ENCODE results near the gene MXD4. TPM values are rescaled to one million over a fixed set of nuclear protein-coding genes. Genes with fewer than 3 reads are reported as not detected.

MXD4 gene
- total RNA-seq, 1 donor from 2014 or later = 74.9 TPM

DNA sequence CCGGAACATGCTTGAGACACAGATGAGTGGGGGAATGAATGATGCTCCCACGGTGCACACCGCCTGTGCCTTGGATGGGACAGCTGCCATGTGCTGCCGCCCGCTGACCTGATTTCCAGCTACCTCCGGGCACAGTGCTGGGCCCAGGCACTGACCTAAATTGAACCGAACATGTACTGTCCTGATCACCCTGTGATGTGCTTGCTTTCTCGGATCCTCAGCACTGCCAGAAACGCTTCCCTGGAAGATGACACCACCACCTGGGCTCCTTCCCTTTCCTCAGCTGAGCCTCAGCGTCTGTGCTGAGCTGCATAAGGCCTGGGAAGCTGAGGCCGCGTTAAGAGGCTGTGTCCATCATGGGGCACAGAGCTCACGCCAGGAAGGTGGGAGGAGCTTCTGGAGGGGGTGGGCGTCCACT lies 39.3 kb upstream of the MXD4 start:
- peak; percentile 64 for DNase-seq (ENCODE audit: extremely low spot score, unreplicated experiment)
- Mint-ChIP-seq H3K9me3 (ENCODE audit: unreplicated experiment) (peaks cover 5% of the 10 kb centered on the region), H3K4me1 (ENCODE audit: unreplicated experiment) (no peaks in the 10 kb centered on the region), H3K27ac (ENCODE audit: unreplicated experiment) (no peak overlapping the region), H3K27me3 (ENCODE audit: unreplicated experiment) (peaks cover 12% of the 10 kb centered on the region), H3K36me3 (ENCODE audit: unreplicated experiment) (peaks cover 4% of the 10 kb centered on the region), H3K4me3 (ENCODE audit: unreplicated experiment) (no peak overlapping the region)
- no peak for TF ChIP-seq CTCF (IDR thresholded peaks at IDR 0.05)

GRCh38 chr4:2300431-2301224 lies 38.7 kb upstream of the MXD4 start:
- peak; percentile 77 for DNase-seq (ENCODE audit: extremely low spot score, unreplicated experiment)
- H3K4me1 Mint-ChIP-seq (ENCODE audit: unreplicated experiment) = no peaks in the 10 kb centered on the region
- TF ChIP-seq CTCF (IDR thresholded peaks at IDR 0.05) = no peak
- H3K4me3 Mint-ChIP-seq (ENCODE audit: unreplicated experiment) = no peak overlapping the region
- no peak overlapping the region for H3K27ac Mint-ChIP-seq (ENCODE audit: unreplicated experiment)
- H3K36me3 Mint-ChIP-seq (ENCODE audit: unreplicated experiment) = peaks cover 4% of the 10 kb centered on the region
- H3K27me3 Mint-ChIP-seq (ENCODE audit: unreplicated experiment) = peaks cover 12% of the 10 kb centered on the region
- H3K9me3 Mint-ChIP-seq (ENCODE audit: unreplicated experiment) = peaks cover 5% of the 10 kb centered on the region

DNA sequence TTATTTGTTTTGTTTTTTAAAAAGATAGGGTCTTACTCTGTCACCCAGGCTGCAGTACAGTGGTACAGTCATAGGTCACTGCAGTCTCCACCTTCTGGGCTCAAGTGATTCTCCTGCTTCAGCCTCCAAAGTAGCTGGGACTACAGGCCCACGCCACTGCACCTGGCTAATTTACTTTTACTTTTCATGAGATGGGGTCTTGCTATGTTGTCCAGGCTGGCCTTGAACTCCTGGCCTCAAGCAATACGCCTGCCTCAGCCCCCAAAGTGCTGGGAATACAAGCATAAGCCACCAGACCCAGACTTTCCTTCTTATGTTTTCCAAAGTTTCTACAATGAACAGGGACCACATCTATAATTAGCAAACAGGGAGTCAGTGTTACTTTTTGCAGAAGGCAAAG lies 37.9 kb upstream of the MXD4 start:
- peaks cover 5% of the 10 kb centered on the region for H3K9me3 Mint-ChIP-seq (ENCODE audit: unreplicated experiment)
- no peak overlapping the region for H3K4me3 Mint-ChIP-seq (ENCODE audit: unreplicated experiment)
- DNase-seq (ENCODE audit: extremely low spot score, unreplicated experiment) = no peak
- TF ChIP-seq CTCF (IDR thresholded peaks at IDR 0.05) = no peak
- H3K27me3 Mint-ChIP-seq (ENCODE audit: unreplicated experiment) = peaks cover 12% of the 10 kb centered on the region
- peaks cover 4% of the 10 kb centered on the region for H3K36me3 Mint-ChIP-seq (ENCODE audit: unreplicated experiment)
- H3K4me1 Mint-ChIP-seq (ENCODE audit: unreplicated experiment) = no peaks in the 10 kb centered on the region
- H3K27ac Mint-ChIP-seq (ENCODE audit: unreplicated experiment) = no peak overlapping the region

DNA sequence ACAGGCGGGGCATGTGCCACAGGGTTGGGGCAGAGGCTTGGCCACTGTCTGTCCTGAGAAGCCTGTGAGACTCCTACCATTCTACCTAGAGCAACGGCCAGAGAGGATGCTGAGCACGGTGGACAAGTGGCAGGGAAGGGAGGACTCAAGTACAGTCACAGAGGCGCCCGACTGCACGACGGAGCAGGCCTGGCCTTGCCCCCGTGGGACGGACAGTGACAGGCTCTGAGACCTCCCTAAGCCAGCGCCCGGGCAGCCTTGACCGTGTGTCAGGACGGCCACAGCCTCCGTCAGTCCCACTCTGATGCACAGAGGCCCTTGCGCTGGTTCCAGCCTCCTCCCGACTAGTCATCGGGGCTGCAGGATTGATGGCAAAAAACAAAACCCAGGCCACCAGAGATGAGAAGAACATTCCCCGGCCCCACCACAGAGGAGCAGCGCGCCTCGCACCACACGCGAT lies 36.7 kb upstream of the MXD4 start:
- DNase-seq (ENCODE audit: extremely low spot score, unreplicated experiment) = peak; percentile 73
- H3K27ac Mint-ChIP-seq (ENCODE audit: unreplicated experiment) = no peak overlapping the region
- H3K36me3 Mint-ChIP-seq (ENCODE audit: unreplicated experiment) = peaks cover 7% of the 10 kb centered on the region
- peaks cover 15% of the 10 kb centered on the region for H3K9me3 Mint-ChIP-seq (ENCODE audit: unreplicated experiment)
- no peak overlapping the region for H3K4me3 Mint-ChIP-seq (ENCODE audit: unreplicated experiment)
- no peaks in the 10 kb centered on the region for H3K4me1 Mint-ChIP-seq (ENCODE audit: unreplicated experiment)
- peaks cover 12% of the 10 kb centered on the region for H3K27me3 Mint-ChIP-seq (ENCODE audit: unreplicated experiment)
- TF ChIP-seq CTCF (IDR thresholded peaks at IDR 0.05) = no peak

DNA sequence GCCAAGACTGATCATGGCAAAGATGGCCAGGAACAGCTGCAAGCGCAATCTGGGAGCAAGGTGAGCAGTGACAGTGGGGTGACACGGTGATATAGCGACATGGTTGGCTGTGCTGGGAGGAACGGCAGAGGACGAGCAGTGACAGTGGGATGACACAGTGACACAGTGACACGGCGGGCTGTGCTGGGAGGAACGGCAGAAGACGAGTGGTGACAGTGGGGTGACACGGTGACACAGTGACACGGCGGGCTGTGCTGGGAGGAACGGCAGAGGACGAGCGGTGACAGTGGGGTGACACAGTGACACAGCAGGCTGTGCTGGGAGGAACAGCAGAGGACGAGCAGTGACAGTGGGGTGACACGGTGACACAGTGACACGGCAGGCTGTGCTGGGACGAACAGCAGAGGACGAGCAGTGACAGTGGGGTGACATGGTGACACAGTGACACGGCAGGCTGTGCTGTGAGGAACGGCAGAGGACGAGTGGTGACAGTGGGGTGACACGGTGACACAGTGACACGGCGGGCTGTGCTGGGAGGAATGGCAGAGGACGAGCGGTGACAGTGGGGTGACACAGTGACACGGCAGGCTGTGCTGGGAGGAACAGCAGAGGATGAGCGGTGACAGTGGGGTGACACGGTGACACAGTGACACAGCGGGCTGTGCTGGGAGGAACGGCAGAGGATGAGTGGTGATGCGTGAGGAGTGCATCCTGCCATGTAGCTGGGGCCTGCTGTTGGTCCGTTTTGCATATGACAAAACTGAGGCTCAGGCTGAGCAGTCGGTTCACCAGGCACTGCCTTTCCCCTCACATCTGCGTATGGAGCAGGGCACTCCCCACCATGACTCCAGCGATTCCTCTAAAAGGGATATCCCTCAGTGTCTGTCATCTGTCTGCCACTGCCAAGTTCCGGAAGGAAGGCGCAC lies 36.0 kb upstream of the MXD4 start:
- no peak for TF ChIP-seq CTCF (IDR thresholded peaks at IDR 0.05)
- Mint-ChIP-seq H3K4me1 (ENCODE audit: unreplicated experiment) (peaks cover under 1% of the 10 kb centered on the region), H3K4me3 (ENCODE audit: unreplicated experiment) (no peak overlapping the region), H3K9me3 (ENCODE audit: unreplicated experiment) (peaks cover 15% of the 10 kb centered on the region), H3K36me3 (ENCODE audit: unreplicated experiment) (peaks cover 7% of the 10 kb centered on the region), H3K27ac (ENCODE audit: unreplicated experiment) (no peak overlapping the region), H3K27me3 (ENCODE audit: unreplicated experiment) (peaks cover 13% of the 10 kb centered on the region)
- no peak for DNase-seq (ENCODE audit: extremely low spot score, unreplicated experiment)
